Erythroblast (primary cell): Measurements from ENCODE around the gene FBXO3.

Experiments used
- GATA1 ChIP-seq: IDR thresholded peaks from 2 replicates; pipeline ENCODE4 v1.6.1; 2011; ENCODE audit warnings: low read depth, mild to moderate bottlenecking, control low read depth, low read length, moderate library complexity
- POLR2A ChIP-seq: IDR thresholded peaks from 2 replicates; pipeline ENCODE4 v1.6.1; 2011; ENCODE audit warnings: mild to moderate bottlenecking, low read length

DNA sequence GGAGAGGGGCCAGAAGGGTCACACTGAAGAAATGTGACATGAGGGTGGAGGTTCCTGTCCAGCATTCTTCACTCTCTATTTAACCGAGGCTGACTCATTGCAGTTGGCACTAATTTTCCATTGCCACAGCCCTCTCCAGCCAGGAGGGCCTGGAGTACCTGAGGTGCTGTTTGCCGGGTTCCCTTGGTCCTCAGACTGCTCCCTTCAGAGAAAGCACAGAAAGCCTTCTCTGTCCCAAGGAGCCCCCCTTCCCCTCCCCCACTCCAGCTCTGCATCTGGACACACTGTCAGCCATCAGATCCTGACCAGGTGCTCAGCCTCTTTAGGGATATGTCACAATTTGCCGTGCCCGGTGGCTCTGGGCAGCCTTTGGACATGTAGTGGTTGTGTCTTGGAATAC, 70.5 kb downstream of the FBXO3 start:
- TF ChIP-seq POLR2A (no peak), GATA1 (no peak)
